Neuronal stem cell (in vitro differentiated cells): ENCODE results near the gene CALHM1.

Experiments used
- DNase-seq: peaks from one replicate; pipeline ENCODE4 v3.0.0-alpha.2; 2013; ENCODE audit warnings: low spot score
- H2AFZ ChIP-seq: one replicate; pipeline ENCODE4 v1.6.1; 2013; ENCODE audit warnings: mild to moderate bottlenecking, low read length, inconsistent platforms
- H2AK5ac ChIP-seq: 2 replicates; pipeline ENCODE4 v1.6.1; 2013; ENCODE audit warnings: low read depth, mild to moderate bottlenecking, inconsistent platforms, low read length, moderate library complexity, mixed read lengths
- H2BK120ac ChIP-seq: 2 replicates; pipeline ENCODE4 v1.6.1; 2013; ENCODE audit warnings: low read depth, mild to moderate bottlenecking, inconsistent platforms, low read length, moderate library complexity, mixed read lengths
- H2BK12ac ChIP-seq: one replicate; pipeline ENCODE4 v1.6.1; 2013; ENCODE audit warnings: low read length, inconsistent platforms
- H2BK15ac ChIP-seq: 2 replicates; pipeline ENCODE4 v1.6.1; 2013; ENCODE audit warnings: mild to moderate bottlenecking, low read length, inconsistent platforms, mixed read lengths
- H2BK5ac ChIP-seq: one replicate; pipeline ENCODE4 v1.6.1; 2013; ENCODE audit warnings: inconsistent platforms, mild to moderate bottlenecking, low read length, moderate library complexity
- H3K14ac ChIP-seq: one replicate; pipeline ENCODE4 v1.6.1; 2013; ENCODE audit warnings: low read length, inconsistent platforms
- H3K18ac ChIP-seq: 2 replicates; pipeline ENCODE4 v1.6.1; 2013; ENCODE audit warnings: low read length, inconsistent platforms
- H3K23ac ChIP-seq: 2 replicates; pipeline ENCODE4 v1.6.1; 2013; ENCODE audit warnings: low read depth, mild to moderate bottlenecking, mixed read lengths, low read length, inconsistent platforms; ENCODE audit not compliant: poor library complexity
- H3K27ac ChIP-seq: replicated peaks from 3 replicates; pipeline ENCODE4 v1.5.1; 2013; ENCODE audit warnings: low read length, inconsistent platforms
- H3K27me3 ChIP-seq, 3 experiments: 2 replicates each; pipeline ENCODE4 v1.6.1; 2013; ENCODE audit warnings: low read length in 3 of 3, mild to moderate bottlenecking in 2 of 3, inconsistent platforms in 1 of 3, low read depth in 1 of 3, mixed read lengths in 1 of 3, moderate library complexity in 1 of 3; ENCODE audit not compliant: control insufficient read depth in 3 of 3, insufficient read depth in 3 of 3
- H3K36me3 ChIP-seq, 2 donors: replicated peaks in 1 of 2; 2 replicates each; pipeline ENCODE4 v1.6.1; 2013; ENCODE audit warnings: low read length in 2 of 2; ENCODE audit not compliant: control insufficient read depth in 2 of 2, insufficient read depth in 2 of 2
- H3K4ac ChIP-seq: 2 replicates; pipeline ENCODE4 v1.6.1; 2013; ENCODE audit warnings: inconsistent platforms, mild to moderate bottlenecking, low read length, moderate library complexity
- H3K4me1 ChIP-seq, 2 donors: 1 replicate in 1 of 2; 2 replicates in 1 of 2; pipeline ENCODE4 v1.6.1; 2013; ENCODE audit warnings: low read length in 2 of 2, low read depth in 1 of 2; ENCODE audit not compliant: control insufficient read depth in 2 of 2, insufficient read depth in 1 of 2
- H3K4me2 ChIP-seq: one replicate; pipeline ENCODE4 v1.6.1; 2013; ENCODE audit warnings: mild to moderate bottlenecking, low read length, inconsistent platforms; ENCODE audit not compliant: insufficient read depth, poor library complexity, severe bottlenecking
- H3K4me3 ChIP-seq, 2 donors: 2 replicates each; pipeline ENCODE4 v1.5.1; 2013; ENCODE audit warnings: low read length in 2 of 2, mild to moderate bottlenecking in 2 of 2, inconsistent platforms in 1 of 2, moderate library complexity in 1 of 2
- H3K79me1 ChIP-seq: one replicate; pipeline ENCODE4 v1.6.1; 2013; ENCODE audit warnings: low read depth, mild to moderate bottlenecking, inconsistent platforms, low read length, moderate library complexity
- H3K9ac ChIP-seq: one replicate; pipeline ENCODE4 v1.6.1; 2013; ENCODE audit warnings: mild to moderate bottlenecking, low read depth, low read length, inconsistent platforms; ENCODE audit not compliant: poor library complexity
- H3K9me3 ChIP-seq, 2 donors: replicated peaks in 1 of 2; 2 replicates each; pipeline versions ENCODE3 to v1.6.1; 2013; ENCODE audit warnings: low read length in 2 of 2, mild to moderate bottlenecking in 2 of 2, inconsistent platforms in 1 of 2, low read depth in 1 of 2, mixed read lengths in 1 of 2, moderate library complexity in 1 of 2; ENCODE audit not compliant: control insufficient read depth in 2 of 2, insufficient read depth in 1 of 2
- H4K8ac ChIP-seq: one replicate; pipeline ENCODE4 v1.6.1; 2013; ENCODE audit warnings: low read depth, mild to moderate bottlenecking, inconsistent platforms, low read length, moderate library complexity
- H4K91ac ChIP-seq: one replicate; pipeline ENCODE4 v1.6.1; 2013; ENCODE audit warnings: low read length, low read depth, mild to moderate bottlenecking, inconsistent platforms; ENCODE audit not compliant: poor library complexity
- WGBS, 2 donors: extraction: QIAGEN DNeasy Blood & Tissue Kit; methylation state at CpG; one replicate each; pipeline ENCODE4 v1.1.7; 2013; ENCODE audit warnings: missing lambda C conversion rate in 2 of 2, mixed read lengths in 1 of 2; ENCODE audit not compliant: insufficient read length in 2 of 2, insufficient replicate concordance in 1 of 2; ENCODE audit errors: extremely low coverage in 2 of 2; 5-methylcytosine and 5-hydroxymethylcytosine counted together

The CALHM1 gene

GRCh38 chr10:103415581-103415980, 43.1 kb downstream of the CALHM1 start:
- no peak overlapping the region for H4K8ac ChIP-seq
- WGBS, 2 donors = no CpG with 5 or more reads among the region's 8 CpGs
- no peak overlapping the region for H3K4me3 ChIP-seq
- H3K18ac ChIP-seq = no peak overlapping the region
- peaks cover 66 to 100% of the 10 kb centered on the region in 2 donors for H3K36me3 ChIP-seq
- H3K79me1 ChIP-seq = no peaks in the 10 kb centered on the region
- H3K23ac ChIP-seq = no peak overlapping the region
- H2AK5ac ChIP-seq = no peak overlapping the region
- no peak overlapping the region for H4K91ac ChIP-seq
- no peak overlapping the region for H3K4ac ChIP-seq
- no peak overlapping the region for H2BK15ac ChIP-seq
- no peaks in the 10 kb centered on the region for H3K9me3 ChIP-seq
- H2BK12ac ChIP-seq = no peak overlapping the region
- no peak overlapping the region for H2BK5ac ChIP-seq
- H3K9ac ChIP-seq = no peak overlapping the region
- no peak overlapping the region for H3K14ac ChIP-seq
- no peaks in the 10 kb centered on the region for H3K27me3 ChIP-seq
- DNase-seq = no peak
- H3K4me2 ChIP-seq = no peak overlapping the region
- no peak overlapping the region for H2BK120ac ChIP-seq
- H2AFZ ChIP-seq = no peak overlapping the region
- H3K4me1 ChIP-seq = no peaks in the 10 kb centered on the region
- no peak overlapping the region for H3K27ac ChIP-seq

- Histone ChIP-seq H3K36me3 (peaks cover 55 to 100% of the 10 kb centered on the region in 2 donors), H3K4me3 (no peak overlapping the region), H3K9ac (no peak overlapping the region), H2AFZ (no peak overlapping the region), H3K27ac (no peak overlapping the region), H3K79me1 (no peaks in the 10 kb centered on the region), H2AK5ac (no peak overlapping the region), H2BK15ac (no peak overlapping the region), H3K4ac (no peak overlapping the region), H3K18ac (no peak overlapping the region), H2BK12ac (no peak overlapping the region), H3K23ac (no peak overlapping the region), H4K91ac (no peak overlapping the region), H3K9me3 (no peaks in the 10 kb centered on the region), H3K14ac (no peak overlapping the region), H3K4me2 (no peak overlapping the region), H3K4me1 (no peaks in the 10 kb centered on the region), H3K27me3 (no peaks in the 10 kb centered on the region), H2BK120ac (no peak overlapping the region), H2BK5ac (no peak overlapping the region), H4K8ac (no peak overlapping the region)
- no peak for DNase-seq
- WGBS, 2 donors = no CpG with 5 or more reads among the region's 2 CpGs
Observed at GRCh38 chr10:103413564-103413963, 45.1 kb downstream of the CALHM1 start.
